ENCODE results near the gene ASCL2.

ASCL2 gene

DNA sequence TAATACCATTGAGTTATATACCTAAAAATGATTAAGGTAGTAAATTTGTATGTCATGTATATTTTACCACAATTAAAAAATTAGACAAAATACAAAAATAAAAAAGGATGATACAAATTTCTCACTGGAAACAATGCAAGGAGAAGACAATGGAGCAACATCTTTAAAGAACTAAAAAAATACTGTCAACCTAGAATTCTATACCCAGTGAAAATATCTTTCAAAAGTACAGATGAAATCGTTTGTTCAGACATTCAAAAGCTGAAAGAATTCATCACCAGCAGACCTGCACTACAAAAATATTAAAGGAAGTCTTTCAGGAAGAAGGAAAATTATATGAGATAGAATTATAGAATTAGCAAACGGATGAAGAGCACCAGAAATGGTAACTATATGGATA, 9.8 kb upstream of the ASCL2 start:
- H3K27ac ChIP-seq, result no peak overlapping the region
- TF ChIP-seq, protein P1, sequence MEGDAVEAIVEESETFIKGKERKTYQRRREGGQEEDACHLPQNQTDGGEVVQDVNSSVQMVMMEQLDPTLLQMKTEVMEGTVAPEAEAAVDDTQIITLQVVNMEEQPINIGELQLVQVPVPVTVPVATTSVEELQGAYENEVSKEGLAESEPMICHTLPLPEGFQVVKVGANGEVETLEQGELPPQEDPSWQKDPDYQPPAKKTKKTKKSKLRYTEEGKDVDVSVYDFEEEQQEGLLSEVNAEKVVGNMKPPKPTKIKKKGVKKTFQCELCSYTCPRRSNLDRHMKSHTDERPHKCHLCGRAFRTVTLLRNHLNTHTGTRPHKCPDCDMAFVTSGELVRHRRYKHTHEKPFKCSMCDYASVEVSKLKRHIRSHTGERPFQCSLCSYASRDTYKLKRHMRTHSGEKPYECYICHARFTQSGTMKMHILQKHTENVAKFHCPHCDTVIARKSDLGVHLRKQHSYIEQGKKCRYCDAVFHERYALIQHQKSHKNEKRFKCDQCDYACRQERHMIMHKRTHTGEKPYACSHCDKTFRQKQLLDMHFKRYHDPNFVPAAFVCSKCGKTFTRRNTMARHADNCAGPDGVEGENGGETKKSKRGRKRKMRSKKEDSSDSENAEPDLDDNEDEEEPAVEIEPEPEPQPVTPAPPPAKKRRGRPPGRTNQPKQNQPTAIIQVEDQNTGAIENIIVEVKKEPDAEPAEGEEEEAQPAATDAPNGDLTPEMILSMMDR (conservative IDR thresholded peaks at IDR 0.05), result no peak
- no peak for TF ChIP-seq ZFX (IDR thresholded peaks at IDR 0.05)

- H3K27ac ChIP-seq, result no peak overlapping the region
- TF ChIP-seq, protein P1 (conservative IDR thresholded peaks at IDR 0.05), result no peak
- no peak for TF ChIP-seq ZFX (IDR thresholded peaks at IDR 0.05)
Measured at GRCh38 chr11:2277933-2278523, 7.6 kb upstream of the ASCL2 start.

DNA sequence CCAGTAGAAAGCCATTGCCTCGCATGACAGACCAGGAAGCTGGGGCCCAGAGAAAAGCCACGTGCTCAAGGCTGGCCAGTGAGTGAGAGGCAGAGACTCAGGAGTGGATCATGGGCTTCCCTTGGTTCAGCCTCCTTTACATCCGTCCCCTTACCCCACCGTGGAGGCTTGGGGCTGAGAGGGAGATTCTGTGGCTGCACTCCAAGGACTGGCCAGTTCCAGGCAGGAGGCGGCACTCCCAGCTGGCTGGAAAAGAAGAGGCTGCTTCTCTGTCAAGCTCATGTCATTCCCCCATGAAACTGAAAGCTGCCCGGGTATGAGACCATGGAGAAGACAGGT, 6.6 kb upstream of the ASCL2 start:
- no peak overlapping the region for H3K27ac ChIP-seq
- TF ChIP-seq, protein P1 (conservative IDR thresholded peaks at IDR 0.05), result no peak
- no peak for TF ChIP-seq ZFX (IDR thresholded peaks at IDR 0.05)

DNA sequence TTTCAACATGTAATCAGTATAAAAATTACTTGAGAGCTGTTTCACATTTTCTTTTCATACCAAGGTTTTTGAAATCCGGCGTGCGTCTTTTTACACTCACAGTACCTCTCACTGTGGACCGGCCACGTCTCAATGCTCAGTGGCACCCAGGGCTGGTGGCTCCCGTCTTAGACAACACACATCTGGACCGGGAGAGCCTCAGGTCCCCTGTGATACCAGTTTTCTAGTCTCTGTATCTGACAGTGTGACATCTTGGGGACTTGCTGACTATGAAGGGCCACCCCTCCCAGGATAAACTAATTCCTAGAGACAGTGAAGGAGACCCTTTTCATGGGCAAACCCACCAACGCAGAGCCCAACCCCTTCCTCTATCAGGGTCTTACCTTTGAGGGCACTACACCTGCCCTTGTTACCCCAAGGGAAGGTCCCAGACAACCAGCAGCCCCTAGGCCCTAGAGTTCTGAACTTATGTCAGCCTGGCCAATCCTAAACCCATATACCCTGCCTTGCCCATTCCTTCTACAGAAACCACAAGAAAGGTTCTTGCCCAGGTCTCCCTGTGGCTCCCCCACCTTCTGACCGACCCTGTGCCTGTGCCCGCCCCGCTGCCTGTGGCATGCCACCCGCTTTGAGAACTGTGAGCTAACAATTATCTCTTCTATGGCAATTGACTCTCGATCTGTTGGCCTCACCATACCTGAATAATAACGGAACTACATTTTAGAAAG, 6.1 kb upstream of the ASCL2 start:
- H3K27ac ChIP-seq, result no peak overlapping the region

DNA sequence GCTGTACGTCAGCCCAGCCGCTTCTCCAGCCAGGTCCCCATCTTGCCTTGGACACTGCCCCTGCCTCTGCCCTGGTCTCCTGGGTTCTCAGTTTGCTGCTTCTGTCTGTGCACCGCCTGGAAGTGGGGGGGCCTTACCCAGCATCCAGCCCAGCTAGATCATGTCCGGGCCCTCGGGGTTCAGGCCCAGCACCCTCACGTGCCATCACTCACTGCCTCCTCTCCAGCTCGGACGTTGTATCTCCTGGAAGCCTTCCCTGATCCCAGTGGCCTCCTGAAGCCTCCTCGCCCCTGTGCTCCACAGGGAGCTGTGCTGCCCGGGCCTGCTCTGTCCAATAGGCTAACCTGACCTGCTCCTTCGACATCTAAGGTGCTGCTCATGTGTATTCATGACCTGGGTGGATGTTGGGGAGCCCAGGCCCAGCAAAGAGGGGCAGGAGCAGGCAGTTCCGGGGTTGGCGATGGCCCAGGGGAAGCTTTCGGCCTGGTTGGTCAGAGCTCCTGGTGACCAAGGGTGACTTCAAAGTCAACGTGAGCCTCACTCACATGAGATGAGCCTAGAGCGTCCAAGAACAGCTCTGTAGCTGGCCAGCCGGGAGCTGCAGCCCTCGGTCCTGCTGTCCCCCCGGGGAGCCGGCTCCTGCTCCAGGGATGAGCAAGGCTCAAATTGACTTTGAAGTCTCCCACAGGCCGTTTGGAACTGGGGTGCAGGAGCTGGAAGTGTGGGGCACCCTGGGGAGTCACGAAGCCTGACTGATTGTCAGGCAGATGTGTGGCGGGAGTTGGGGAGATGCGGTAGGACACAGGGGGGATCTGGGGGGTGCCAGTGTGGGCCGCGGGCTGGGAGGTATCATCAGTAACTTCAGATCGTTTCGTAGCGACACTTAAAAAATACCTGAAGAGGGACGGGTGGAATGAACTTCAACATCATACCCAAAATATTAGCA, 5.2 kb upstream of the ASCL2 start:
- H3K27ac ChIP-seq, result no peak overlapping the region
- TF ChIP-seq, protein P1 (conservative IDR thresholded peaks at IDR 0.05), result no peak
- no peak for TF ChIP-seq ZFX (IDR thresholded peaks at IDR 0.05)

More for the DNA sequence above, 6.1 kb upstream of the ASCL2 start:
- TF ChIP-seq, protein P1 (conservative IDR thresholded peaks at IDR 0.05), result no peak
- no peak for TF ChIP-seq ZFX (IDR thresholded peaks at IDR 0.05)

- TF ChIP-seq, protein P1 (conservative IDR thresholded peaks at IDR 0.05), result no peak
- TF ChIP-seq ZFX (IDR thresholded peaks at IDR 0.05), result no peak
- H3K27ac ChIP-seq, result no peak overlapping the region
Measured at GRCh38 chr11:2273771-2274170, 3.4 kb upstream of the ASCL2 start.

DNA sequence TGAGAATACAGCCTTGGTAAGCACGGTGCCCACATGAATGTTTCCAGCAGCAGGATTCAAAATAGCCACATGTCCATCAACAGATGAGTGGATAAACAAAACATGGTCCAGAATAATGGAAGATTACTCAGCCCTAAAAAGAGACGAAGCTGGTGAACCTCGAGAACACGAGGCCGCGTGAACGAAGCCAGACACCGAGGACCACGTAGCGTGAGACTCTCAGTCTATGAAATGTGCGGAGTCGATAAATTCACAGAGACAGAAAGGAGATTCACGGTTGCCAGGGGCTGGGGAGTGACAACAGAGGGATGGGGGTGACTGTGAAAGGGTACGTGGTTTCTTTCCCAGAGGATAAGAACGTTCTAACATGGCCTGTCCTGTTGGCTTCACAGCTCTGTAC, 2.9 kb upstream of the ASCL2 start:
- H3K27ac ChIP-seq, result no peak overlapping the region
- TF ChIP-seq ZFX (IDR thresholded peaks at IDR 0.05), result no peak
